ENCODE measurements around the gene FSTL4.

DNA sequence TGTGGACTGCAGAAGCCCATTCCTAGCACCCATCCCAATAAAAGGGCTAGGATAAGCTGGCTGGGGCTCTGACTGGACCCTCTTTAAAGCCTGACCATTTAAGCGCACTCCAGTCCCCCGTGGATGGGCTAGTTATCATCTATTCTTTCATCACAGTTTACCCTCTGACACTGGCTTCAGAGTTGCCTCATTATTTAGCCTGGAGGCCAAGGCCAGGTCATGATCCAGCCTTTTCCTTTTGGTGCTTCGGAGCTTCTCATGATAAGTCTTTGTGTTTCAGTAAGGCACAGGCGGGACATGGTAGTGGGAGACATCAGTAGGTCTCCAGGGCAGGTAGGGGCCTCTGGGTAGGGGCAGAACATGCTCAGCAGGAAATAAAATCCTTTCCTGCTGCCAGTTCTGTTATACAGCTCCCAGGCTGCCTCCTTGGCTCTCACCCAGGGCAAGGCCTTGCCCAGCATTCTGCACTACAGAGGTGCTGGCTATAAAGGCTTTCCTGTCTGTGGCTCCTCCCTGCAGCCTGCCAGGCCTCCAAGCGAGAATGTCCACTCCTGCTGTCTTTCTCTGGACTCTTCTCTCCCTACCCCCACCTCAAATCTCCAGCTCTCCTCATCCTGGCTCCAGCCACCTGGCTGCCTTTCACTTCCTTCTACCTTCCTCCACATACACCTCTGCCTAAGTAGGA lies 128.8 kb downstream of the FSTL4 start:
- TF ChIP-seq, protein P1, sequence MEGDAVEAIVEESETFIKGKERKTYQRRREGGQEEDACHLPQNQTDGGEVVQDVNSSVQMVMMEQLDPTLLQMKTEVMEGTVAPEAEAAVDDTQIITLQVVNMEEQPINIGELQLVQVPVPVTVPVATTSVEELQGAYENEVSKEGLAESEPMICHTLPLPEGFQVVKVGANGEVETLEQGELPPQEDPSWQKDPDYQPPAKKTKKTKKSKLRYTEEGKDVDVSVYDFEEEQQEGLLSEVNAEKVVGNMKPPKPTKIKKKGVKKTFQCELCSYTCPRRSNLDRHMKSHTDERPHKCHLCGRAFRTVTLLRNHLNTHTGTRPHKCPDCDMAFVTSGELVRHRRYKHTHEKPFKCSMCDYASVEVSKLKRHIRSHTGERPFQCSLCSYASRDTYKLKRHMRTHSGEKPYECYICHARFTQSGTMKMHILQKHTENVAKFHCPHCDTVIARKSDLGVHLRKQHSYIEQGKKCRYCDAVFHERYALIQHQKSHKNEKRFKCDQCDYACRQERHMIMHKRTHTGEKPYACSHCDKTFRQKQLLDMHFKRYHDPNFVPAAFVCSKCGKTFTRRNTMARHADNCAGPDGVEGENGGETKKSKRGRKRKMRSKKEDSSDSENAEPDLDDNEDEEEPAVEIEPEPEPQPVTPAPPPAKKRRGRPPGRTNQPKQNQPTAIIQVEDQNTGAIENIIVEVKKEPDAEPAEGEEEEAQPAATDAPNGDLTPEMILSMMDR (IDR thresholded peaks at IDR 0.05; ENCODE audit: low read length), result no peak
- TF ChIP-seq EZH2 (optimal IDR thresholded peaks at IDR 0.05; ENCODE audit: low read depth, low read length), result no peak
